Gastrocnemius medialis (tissue), 4 donors: ENCODE measurements around the gene MORN1. TPM values are rescaled to one million over a fixed set of nuclear protein-coding genes. Genes with fewer than 3 reads are reported as not detected.

Source experiments
- ATAC-seq, 2 donors: fragments of 150-250 bp; one replicate each; pipeline ENCODE4 v1.9.1; 2016
- DNase-seq, 2 donors: peaks; one replicate each; pipeline ENCODE4 v3.0.0-alpha.2; 2019
- H3K27ac ChIP-seq, 4 donors: fragments of 200-600 bp; sonication (generic); 1 replicate in 1 of 4; 2 replicates in 3 of 4; pipeline ENCODE4 v1.5.1; 2016 to 2018; ENCODE audit warnings: mild to moderate bottlenecking in 2 of 4, moderate library complexity in 1 of 4
- H3K27me3 ChIP-seq, 3 donors: fragments of 200-600 bp; sonication (generic) in 2 of 3; 1 replicate in 1 of 3; 2 replicates in 2 of 3; pipeline versions ENCODE4 v1.5.1 to v1.6.0; 2016 to 2019; ENCODE audit warnings: mild to moderate bottlenecking in 1 of 3, moderate library complexity in 1 of 3
- H3K36me3 ChIP-seq, 2 donors: fragments of 200-600 bp; sonication (generic) in 1 of 2; one replicate each; pipeline ENCODE4 v1.5.1; 2017 to 2018
- H3K4me1 ChIP-seq, 2 donors: fragments of 200-600 bp; sonication (generic) in 1 of 2; one replicate each; pipeline ENCODE4 v1.5.1; 2016 to 2017; ENCODE audit warnings: mild to moderate bottlenecking in 2 of 2
- H3K4me3 ChIP-seq, 4 donors: fragments of 200-600 bp; sonication (generic) in 3 of 4; 1 replicate in 1 of 4; 2 replicates in 3 of 4; pipeline ENCODE4 v1.5.1; 2016 to 2019; ENCODE audit warnings: mild to moderate bottlenecking in 2 of 4
- H3K9me3 ChIP-seq, 3 donors: fragments of 200-600 bp; sonication (generic) in 2 of 3; 1 replicate in 1 of 3; 2 replicates in 2 of 3; pipeline ENCODE4 v1.5.1; 2016 to 2019
- CTCF ChIP-seq, 5 experiments: fragments of 450-650 bp in 3 of 5; fragments of 200-600 bp in 2 of 5; sonication (generic) in 2 of 5; IDR thresholded peaks in 4 of 5; conservative IDR thresholded peaks in 1 of 5; 1 replicate in 4 of 5; 2 replicates in 1 of 5; pipeline ENCODE4 v1.5.1; 2016 to 2019; ENCODE audit warnings: antibody characterized with exemption in 5 of 5, mild to moderate bottlenecking in 3 of 5, moderate library complexity in 3 of 5
- POLR2A ChIP-seq, 2 donors: fragments of 450-650 bp; IDR thresholded peaks; one replicate each; pipeline ENCODE4 v1.6.1; 2017; ENCODE audit warnings: antibody characterized with exemption in 2 of 2, mild to moderate bottlenecking in 2 of 2, moderate library complexity in 2 of 2
- in situ Hi-C, 4 donors: fragments of 200-750 bp; cut with MboI; loops; one replicate each; pipeline versions ENCODE4 v1.15.0 to v1.8.0; 2017; ENCODE audit warnings: low sequenced_read_pairs in 4 of 4
- intact Hi-C: fragments of 100-400 bp; cut with DNase I; formaldehyde crosslinking; loops from one replicate; pipeline ENCODE4 v1.15.1; 2023; ENCODE audit warnings: low total_unique reads
- total RNA-seq, 4 donors: library from RNA; depleted of rRNA; stranded (reverse); fragments of >200 nt; gene quantifications; one replicate each; pipeline versions ENCODE4 v1.1.0 to v1.2.3, GENCODE V29; 2016

The MORN1 gene
- total RNA-seq, 4 donors from 2014 or later = 1.9 to 4.7 (median 3.5) TPM

- no peaks in the 10 kb centered on the region for H3K9me3 ChIP-seq
- TF ChIP-seq POLR2A (IDR thresholded peaks at IDR 0.05) = no peak
- peaks cover 10 to 17% of the 10 kb centered on the region in 2 donors for H3K4me1 ChIP-seq
- ATAC-seq (no peak), DNase-seq (no peak)
- H3K27ac ChIP-seq = peak overlapping the region; percentile 61 to 72 (median 69)
- intact Hi-C loops (loop anchor here (5.0 kb wide), 2 partner anchors 80 to 100 kb away; no protein-coding TSS in a partner anchor), in situ Hi-C loops (loop anchor here in 2 of 4 donors (25.0 kb wide), 1 partner anchor 100 kb away; no protein-coding TSS in a partner anchor)
- H3K4me3 ChIP-seq = no peak overlapping the region
- H3K36me3 ChIP-seq = peaks cover 0 to 19% of the 10 kb centered on the region in 2 donors
- H3K27me3 ChIP-seq = peaks cover 0 to 3% (median 0%) of the 10 kb centered on the region in 3 donors
Measured at GRCh38 chr1:2312160-2312514, 79.2 kb downstream of the MORN1 start.

GRCh38 chr1:2311184-2312032 is 79.9 kb downstream of the MORN1 start:
- Histone ChIP-seq H3K4me3 (no peak overlapping the region), H3K9me3 (no peaks in the 10 kb centered on the region), H3K36me3 (peaks cover 0 to 24% of the 10 kb centered on the region in 2 donors), H3K4me1 (peaks cover 10 to 17% of the 10 kb centered on the region in 2 donors), H3K27me3 (peaks cover 0 to 3% (median 0%) of the 10 kb centered on the region in 3 donors), H3K27ac (peak overlapping the region; percentile 61 to 72 (median 69))
- ATAC-seq (no peak), DNase-seq (no peak)
- intact Hi-C loops = loop anchor here (5.0 kb wide), 2 partner anchors 79 to 99 kb away; no protein-coding TSS in a partner anchor
- in situ Hi-C loops = loop anchor here in 2 of 4 donors (25.0 kb wide), 1 partner anchor 99 kb away; no protein-coding TSS in a partner anchor
- TF ChIP-seq CTCF (IDR thresholded peaks at IDR 0.05 in 4 of 5, conservative IDR thresholded peaks at IDR 0.05 in 1 of 5) = peak in 2 of 5 experiments; percentile 24 to 28
- TF ChIP-seq POLR2A (IDR thresholded peaks at IDR 0.05) = no peak

- ATAC-seq (no peak), DNase-seq (no peak)
- peaks cover 10 to 17% of the 10 kb centered on the region in 2 donors for H3K4me1 ChIP-seq
- in situ Hi-C loops (loop anchor here in 2 of 4 donors (25.0 kb wide), 1 partner anchor 98 kb away; no protein-coding TSS in a partner anchor), intact Hi-C loops (loop anchor here (5.0 kb wide), 2 partner anchors 78 to 98 kb away; no protein-coding TSS in a partner anchor)
- H3K27ac ChIP-seq = peak overlapping the region; percentile 61 to 72 (median 69)
- TF ChIP-seq CTCF (IDR thresholded peaks at IDR 0.05 in 4 of 5, conservative IDR thresholded peaks at IDR 0.05 in 1 of 5) (no peak), POLR2A (IDR thresholded peaks at IDR 0.05) (no peak)
- H3K27me3 ChIP-seq = peaks cover 0 to 3% (median 0%) of the 10 kb centered on the region in 3 donors
- H3K36me3 ChIP-seq = peaks cover 0 to 29% of the 10 kb centered on the region in 2 donors
- no peak overlapping the region for H3K4me3 ChIP-seq
- H3K9me3 ChIP-seq = no peaks in the 10 kb centered on the region
Measured at GRCh38 chr1:2310332-2311183, 80.8 kb downstream of the MORN1 start.

GRCh38 chr1:2308844-2309243 is 82.5 kb downstream of the MORN1 start:
- DNase-seq = no peak
- no peak for ATAC-seq
- Histone ChIP-seq H3K36me3 (peaks cover 0 to 44% of the 10 kb centered on the region in 2 donors), H3K27ac (no peak overlapping the region), H3K4me1 (peaks cover 10 to 17% of the 10 kb centered on the region in 2 donors), H3K27me3 (no peaks in the 10 kb centered on the region), H3K4me3 (no peak overlapping the region), H3K9me3 (no peaks in the 10 kb centered on the region)
- in situ Hi-C loops (loop anchor here in 2 of 4 donors (25.0 kb wide), 1 partner anchor 97 kb away; no protein-coding TSS in a partner anchor), intact Hi-C loops (no loop called here)
- TF ChIP-seq CTCF (IDR thresholded peaks at IDR 0.05 in 4 of 5, conservative IDR thresholded peaks at IDR 0.05 in 1 of 5) (no peak), POLR2A (IDR thresholded peaks at IDR 0.05) (no peak)
